ENCODE data around the gene SLCO2A1. TPM values are rescaled to one million over a fixed set of nuclear protein-coding genes. Genes with fewer than 3 reads are reported as not detected.
A peak's percentile ranks its signal among the peaks of the same experiment; 100 is the strongest.

SLCO2A1 gene
- polyA plus RNA-seq, 1 donor (not counting 4 experiments of a cell fraction or from before 2014, with no cell fraction given) = 0.80 TPM

DNA sequence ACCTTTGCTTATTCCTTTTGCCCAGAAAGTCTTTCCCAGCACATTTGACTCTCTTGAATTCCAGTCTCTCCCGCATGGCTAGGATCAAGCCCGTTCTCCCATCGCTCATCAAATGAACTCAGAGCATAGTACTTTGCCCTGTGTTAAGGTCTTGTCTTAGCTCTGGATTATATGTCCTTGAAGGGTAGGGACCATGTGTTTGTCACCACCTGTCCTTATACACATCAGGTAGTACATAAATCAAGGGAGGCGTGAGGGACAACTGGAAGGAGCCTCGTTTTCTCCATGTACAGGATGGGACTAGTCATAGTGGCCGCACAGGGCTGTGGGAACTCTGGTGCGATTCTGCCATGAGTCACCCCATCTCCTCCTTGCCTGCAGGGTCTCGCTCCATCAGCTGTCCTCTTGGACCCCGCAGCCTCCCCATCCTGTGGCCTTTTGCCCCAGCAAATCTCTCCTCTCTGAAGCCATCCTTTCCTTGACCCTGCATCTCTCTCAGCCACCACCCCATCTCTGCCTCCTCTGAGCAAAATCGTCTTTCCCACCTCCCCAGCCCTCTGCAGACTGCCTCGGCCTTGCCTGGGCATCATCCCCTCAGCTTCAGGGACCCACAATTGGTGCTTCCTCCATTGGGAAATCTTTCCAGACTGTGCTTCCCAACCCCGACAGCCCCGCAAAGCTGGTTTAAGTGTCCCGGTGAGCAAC, 100.7 kb downstream of the SLCO2A1 start:
- no peaks in the 10 kb centered on the region for H4K20me1 ChIP-seq (ENCODE audit: control insufficient read depth, extremely low read depth, insufficient read depth, low read length)
- TF ChIP-seq EZH2 (IDR thresholded peaks at IDR 0.05; ENCODE audit: low read length) (no peak), CTCF (optimal IDR thresholded peaks at IDR 0.05 in 1 of 3, IDR thresholded peaks at IDR 0.05 in 1 of 3, conservative IDR thresholded peaks at IDR 0.05 in 1 of 3; ENCODE audit: extremely low read depth in 1 of 3, insufficient read depth in 2 of 3, low read length in 3 of 3) (no peak)
- H3K4me3 ChIP-seq (ENCODE audit: control insufficient read depth in 2 of 3, extremely low read depth in 1 of 3, insufficient read depth in 2 of 3, low read depth in 1 of 3, low read length in 3 of 3) = no peak overlapping the region
- H3K27me3 ChIP-seq (ENCODE audit: control insufficient read depth, extremely low read depth, insufficient read depth, low read length) = peaks cover 54% of the 10 kb centered on the region
- H3K27ac ChIP-seq (ENCODE audit: control insufficient read depth, insufficient read depth, low read length) = no peak overlapping the region
- H3K36me3 ChIP-seq (ENCODE audit: control insufficient read depth in 2 of 2, extremely low read depth in 1 of 2, insufficient read depth in 2 of 2, low read length in 2 of 2) = no peaks in the 10 kb centered on the region
- peak; percentile 9 for FAIRE-seq
- H3K9me3 ChIP-seq (ENCODE audit: control insufficient read depth, low read depth, low read length) = no peaks in the 10 kb centered on the region
- no peak overlapping the region for H2AFZ ChIP-seq (ENCODE audit: control insufficient read depth, low read length)
- no peak overlapping the region for H3K4me2 ChIP-seq (ENCODE audit: control insufficient read depth, extremely low read depth, insufficient read depth, low read depth, low read length)
- no peaks in the 10 kb centered on the region for H3K9me1 ChIP-seq (ENCODE audit: control insufficient read depth, extremely low read depth, insufficient read depth, low read length)
- no peaks in the 10 kb centered on the region for H3K79me2 ChIP-seq (ENCODE audit: control insufficient read depth, insufficient read depth, low read length)
- H3K4me1 ChIP-seq (ENCODE audit: control insufficient read depth, extremely low read depth, insufficient read depth, low read length) = no peaks in the 10 kb centered on the region
- dilution Hi-C loops (cut with MboI; ENCODE audit: extremely low pct_ligation_motif_present, low sequenced_read_pairs) = no loop called here
- H3K9ac ChIP-seq (ENCODE audit: control insufficient read depth, extremely low read depth, insufficient read depth, low read length) = no peak overlapping the region
- DNase-seq (ENCODE audit: low read depth, low spot score) = no peak

DNA sequence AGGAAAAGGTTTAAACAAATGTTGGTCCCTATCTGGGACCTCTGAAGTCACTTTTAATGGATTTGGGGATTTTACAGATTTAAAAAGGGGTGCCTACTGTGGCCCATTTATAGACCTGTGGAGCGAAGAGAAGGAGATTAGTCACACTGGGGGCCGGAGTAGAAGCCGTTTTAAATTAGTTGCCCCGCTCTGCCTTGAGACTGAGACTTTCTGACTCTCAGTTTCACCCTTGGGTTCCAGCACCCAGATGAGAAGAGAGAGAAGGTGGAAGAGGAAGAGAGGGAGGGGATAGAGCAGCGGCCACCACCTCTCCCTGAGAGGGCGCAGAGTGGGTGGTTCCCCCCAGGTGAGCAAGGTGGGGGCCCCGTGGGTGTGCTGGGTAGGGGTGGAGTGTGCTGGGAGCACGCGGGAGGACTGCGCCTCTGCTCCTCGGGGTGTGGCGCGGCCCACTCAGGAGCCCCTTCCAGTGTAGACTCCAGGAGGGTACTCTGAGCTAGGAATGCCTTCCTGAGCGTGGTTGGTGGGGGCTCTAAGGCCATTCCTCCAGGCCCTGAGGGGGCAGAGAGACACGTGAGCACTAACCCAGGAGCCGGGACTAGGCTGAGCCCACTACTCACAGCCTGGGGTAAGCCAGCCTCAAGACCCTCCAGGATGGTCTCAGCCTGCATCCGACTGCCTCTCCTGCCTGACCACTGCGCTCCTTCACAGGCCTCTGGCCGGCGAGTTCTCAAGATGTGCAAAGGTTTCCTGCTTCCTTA, 101.4 kb downstream of the SLCO2A1 start:
- peaks cover 46% of the 10 kb centered on the region for H3K27me3 ChIP-seq (ENCODE audit: control insufficient read depth, extremely low read depth, insufficient read depth, low read length)
- no peaks in the 10 kb centered on the region for H3K79me2 ChIP-seq (ENCODE audit: control insufficient read depth, insufficient read depth, low read length)
- H3K9me3 ChIP-seq (ENCODE audit: control insufficient read depth, low read depth, low read length) = no peaks in the 10 kb centered on the region
- H3K4me2 ChIP-seq (ENCODE audit: control insufficient read depth, extremely low read depth, insufficient read depth, low read depth, low read length) = peak overlapping the region; percentile 67
- H4K20me1 ChIP-seq (ENCODE audit: control insufficient read depth, extremely low read depth, insufficient read depth, low read length) = no peaks in the 10 kb centered on the region
- H3K4me3 ChIP-seq (ENCODE audit: control insufficient read depth in 2 of 3, extremely low read depth in 1 of 3, insufficient read depth in 2 of 3, low read depth in 1 of 3, low read length in 3 of 3) = peak overlapping the region in 1 of 3 experiments; percentile 18
- H2AFZ ChIP-seq (ENCODE audit: control insufficient read depth, low read length) = no peak overlapping the region
- H3K9me1 ChIP-seq (ENCODE audit: control insufficient read depth, extremely low read depth, insufficient read depth, low read length) = no peaks in the 10 kb centered on the region
- H3K36me3 ChIP-seq (ENCODE audit: control insufficient read depth in 2 of 2, extremely low read depth in 1 of 2, insufficient read depth in 2 of 2, low read length in 2 of 2) = no peaks in the 10 kb centered on the region
- H3K9ac ChIP-seq (ENCODE audit: control insufficient read depth, extremely low read depth, insufficient read depth, low read length) = no peak overlapping the region
- FAIRE-seq (no peak), DNase-seq (ENCODE audit: low read depth, low spot score) (no peak)
- H3K27ac ChIP-seq (ENCODE audit: control insufficient read depth, insufficient read depth, low read length) = no peak overlapping the region
- TF ChIP-seq EZH2 (IDR thresholded peaks at IDR 0.05; ENCODE audit: low read length) (no peak), CTCF (optimal IDR thresholded peaks at IDR 0.05 in 1 of 3, IDR thresholded peaks at IDR 0.05 in 1 of 3, conservative IDR thresholded peaks at IDR 0.05 in 1 of 3; ENCODE audit: extremely low read depth in 1 of 3, insufficient read depth in 2 of 3, low read length in 3 of 3) (no peak)
- dilution Hi-C loops (cut with MboI; ENCODE audit: extremely low pct_ligation_motif_present, low sequenced_read_pairs) = no loop called here
- no peaks in the 10 kb centered on the region for H3K4me1 ChIP-seq (ENCODE audit: control insufficient read depth, extremely low read depth, insufficient read depth, low read length)

Measured in keratinocyte (primary cell).